ENCODE data around the gene SEMA6B.

The SEMA6B gene

GRCh38 chr19:4577020-4577782, 17.7 kb upstream of the SEMA6B start:
- ChIA-PET POLR2A (interaction anchor here (0.7 to 1.5 kb wide), 3 partner anchors 7 to 365 kb away, joined by 3 to 10 read pairs (median 4); no protein-coding TSS in a partner anchor), CTCF (interaction anchor here (0.6 to 3.7 kb wide), 18 partner anchors 8 to 214 kb away, joined by 3 to 46 read pairs (median 6); partner anchors contain the start of genes FEM1A, PLIN5, SEMA6B and SH3GL1)
- no peaks in the 10 kb centered on the region for H3K36me3 ChIP-seq (ENCODE audit: control insufficient read depth in 2 of 2, insufficient read depth in 1 of 2, low read length in 2 of 2)
- no peak overlapping the region for H3K27ac ChIP-seq (ENCODE audit: extremely low read depth, low read depth, low read length)
- no peak overlapping the region for H3K4me3 ChIP-seq (ENCODE audit: low read depth, low read length)
- H3K9me3 ChIP-seq (ENCODE audit: control insufficient read depth, insufficient read depth, low read depth, low read length), result no peaks in the 10 kb centered on the region
- peaks cover 4% of the 10 kb centered on the region for H3K4me1 ChIP-seq (ENCODE audit: control insufficient read depth, insufficient read depth, low read length)
- TF ChIP-seq GLIS1 (tag by site-specific recombination; IDR thresholded peaks at IDR 0.05) (peak; percentile 87), ZNF239 (tag by site-specific recombination; IDR thresholded peaks at IDR 0.05) (no peak), PRDM6 (tag by site-specific recombination; IDR thresholded peaks at IDR 0.05) (no peak), ZNF645 (tag by site-specific recombination; IDR thresholded peaks at IDR 0.05) (no peak), ZNF148 (tag by site-specific recombination; IDR thresholded peaks at IDR 0.05; ENCODE audit: borderline replicate concordance) (no peak), ZBTB17 (tag by site-specific recombination; IDR thresholded peaks at IDR 0.05) (peak; percentile 86), ZBTB7A (tag by site-specific recombination; IDR thresholded peaks at IDR 0.05; ENCODE audit: low read depth) (0 out of 2 replicates have a peak, but pooled peaks have one; percentile 52), ZNF548 (tag by site-specific recombination; IDR thresholded peaks at IDR 0.05) (no peak), PRDM10 (tag by site-specific recombination; IDR thresholded peaks at IDR 0.05) (peak; percentile 99), ZNF571 (tag by site-specific recombination; IDR thresholded peaks at IDR 0.05) (no peak), ZNF777 (tag by site-specific recombination; IDR thresholded peaks at IDR 0.05; ENCODE audit: borderline replicate concordance) (no peak), ZNF248 (tag by site-specific recombination; IDR thresholded peaks at IDR 0.05) (no peak), ZNF140 (tag by site-specific recombination; IDR thresholded peaks at IDR 0.05) (no peak), MEIS1 (CRISPR knock-in tag; IDR thresholded peaks at IDR 0.05; ENCODE audit: borderline replicate concordance) (no peak), ZNF366 (tag by site-specific recombination; conservative IDR thresholded peaks at IDR 0.05) (no peak), ZNF513 (tag by site-specific recombination; IDR thresholded peaks at IDR 0.05) (no peak), KLF17 (tag by site-specific recombination; IDR thresholded peaks at IDR 0.05) (no peak), ZFP3 (tag by site-specific recombination; IDR thresholded peaks at IDR 0.05; ENCODE audit: low read depth) (peak; percentile 98), ZNF488 (tag by site-specific recombination; IDR thresholded peaks at IDR 0.05) (no peak), SP2 (tag by site-specific recombination; IDR thresholded peaks at IDR 0.05) (peak; percentile 60), ZBTB20 (tag by site-specific recombination; IDR thresholded peaks at IDR 0.05) (peak; percentile 95), ZNF223 (tag by site-specific recombination; IDR thresholded peaks at IDR 0.05) (no peak), ZNF664 (tag by site-specific recombination; IDR thresholded peaks at IDR 0.05) (no peak), ZNF114 (tag by site-specific recombination; IDR thresholded peaks at IDR 0.05) (no peak), SALL2 (tag by site-specific recombination; IDR thresholded peaks at IDR 0.05; ENCODE audit: borderline replicate concordance) (no peak)

All from HEK293 (cell line).